ENCODE results near the gene FCER1A.
"Not testable (repeated sequence)": the region's sequence is repeated elsewhere in the genome, so short reads cannot be mapped to it uniquely, and the experiment has no call there.

Gene FCER1A

GRCh38 chr1:159302095-159302494 is at the start of gene FCER1A:
FCER1A (plus strand) TSS chr1:159302336; CDS start chr1:159302365, 29 bp downstream.
- DNase-seq (ENCODE audit: low read depth), result no peak

- DNase-seq (ENCODE audit: low read depth), result no peak
Measured at GRCh38 chr1:159261311-159261710, 40.8 kb upstream of the FCER1A start.

- DNase-seq (ENCODE audit: low read depth), result no peak
Measured at GRCh38 chr1:159261721-159262494, 40.2 kb upstream of the FCER1A start.

GRCh38 chr1:159266832-159267231 is 35.3 kb upstream of the FCER1A start:
- no peak for DNase-seq (ENCODE audit: low read depth)

GRCh38 chr1:159274631-159275030 is 27.5 kb upstream of the FCER1A start:
- DNase-seq (ENCODE audit: low read depth), result no peak

GRCh38 chr1:159275891-159276290 is 26.2 kb upstream of the FCER1A start:
- DNase-seq (ENCODE audit: low read depth), result no peak

- DNase-seq (ENCODE audit: low read depth), result no peak
Measured at GRCh38 chr1:159279773-159280172, 22.4 kb upstream of the FCER1A start.

GRCh38 chr1:159282118-159282517 is 20.0 kb upstream of the FCER1A start:
- no peak for DNase-seq (ENCODE audit: low read depth)

- DNase-seq (ENCODE audit: low read depth), result no peak
Measured at GRCh38 chr1:159289060-159289459, 13.1 kb upstream of the FCER1A start.

- no peak for DNase-seq (ENCODE audit: low read depth)
Measured at GRCh38 chr1:159291424-159291823, 10.7 kb upstream of the FCER1A start.

GRCh38 chr1:159296706-159297375 is 5.3 kb upstream of the FCER1A start:
- no peak for DNase-seq (ENCODE audit: low read depth)

GRCh38 chr1:159300146-159300545 is 2.0 kb upstream of the FCER1A start:
- no peak for DNase-seq (ENCODE audit: low read depth)

GRCh38 chr1:159307346-159308020 is 5.3 kb downstream of the FCER1A start:
- DNase-seq (ENCODE audit: low read depth), result no peak

GRCh38 chr1:159311679-159312078 is 9.5 kb downstream of the FCER1A start:
- DNase-seq (ENCODE audit: low read depth), result no peak

GRCh38 chr1:159315381-159315780 is 13.2 kb downstream of the FCER1A start:
- no peak for DNase-seq (ENCODE audit: low read depth)

- no peak for DNase-seq (ENCODE audit: low read depth)
Measured at GRCh38 chr1:159318784-159319551, 16.8 kb downstream of the FCER1A start.

- DNase-seq (ENCODE audit: low read depth), result no peak
Measured at GRCh38 chr1:159334797-159335196, 32.7 kb downstream of the FCER1A start.

- DNase-seq (ENCODE audit: low read depth), result no peak
Measured at GRCh38 chr1:159338018-159338417, 35.9 kb downstream of the FCER1A start.

- no peak for DNase-seq (ENCODE audit: low read depth)
Measured at GRCh38 chr1:159339536-159339935, 37.4 kb downstream of the FCER1A start.

- DNase-seq (ENCODE audit: low read depth), result no peak
Measured at GRCh38 chr1:159341736-159342135, 39.6 kb downstream of the FCER1A start.

GRCh38 chr1:159342761-159343425 is 40.8 kb downstream of the FCER1A start:
- no peak for DNase-seq (ENCODE audit: low read depth)

GRCh38 chr1:159349374-159349773 is 47.2 kb downstream of the FCER1A start:
- not testable (repeated sequence) for DNase-seq (ENCODE audit: low read depth)

All from GM04503 (cell line).